ENCODE results near the gene PPP1R14B.

GRCh38 chr11:64263947-64264317 lies 17.2 kb upstream of the PPP1R14B start:
- no peak for TF ChIP-seq CTCF (IDR thresholded peaks at IDR 0.05; ENCODE audit: low read depth, low read length)
- TF ChIP-seq POLR2A (IDR thresholded peaks at IDR 0.05; ENCODE audit: extremely low read depth, insufficient read length), result no peak
- TF ChIP-seq MAX (IDR thresholded peaks at IDR 0.05; ENCODE audit: low read depth, low read length), result no peak
- no peak for TF ChIP-seq MYC (IDR thresholded peaks at IDR 0.05; ENCODE audit: low read depth, low read length)

Data from NB4 (cell line).